ENCODE measurements around the gene FN3KRP. TPM values are rescaled to one million over a fixed set of nuclear protein-coding genes. Genes with fewer than 3 reads are reported as not detected.

Gene FN3KRP
- total and polyA plus RNA-seq, 2 of the 13 experiments (the other 11 are each of a cell fraction or from before 2014, with no cell fraction given), result 22.4 to 28.2 TPM

DNA sequence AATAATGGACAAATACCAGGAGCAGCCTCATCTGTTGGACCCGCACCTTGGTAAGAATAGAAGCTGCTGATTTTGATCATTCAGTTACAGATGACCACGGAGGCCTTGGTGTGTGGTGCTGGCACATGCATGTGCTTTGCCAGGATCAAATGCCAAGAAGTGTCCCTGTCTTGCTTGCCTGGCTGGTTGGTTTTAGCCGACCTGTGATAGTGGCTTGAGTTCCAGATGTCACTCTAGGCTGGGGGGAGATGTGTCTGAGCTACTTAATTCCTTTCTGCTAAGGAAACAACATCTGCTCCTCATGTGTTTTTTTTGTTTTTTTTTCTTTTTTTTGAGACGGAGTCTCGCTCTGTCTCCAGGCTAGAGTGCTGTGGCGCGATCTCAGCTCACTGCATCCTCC, 39.7 kb downstream of the FN3KRP start:
- in situ Hi-C loops (cut with HindIII; ENCODE audit: extremely low pct_ligation_motif_present, low pct_unique_long_range_greater_than_20kb), result no loop called here
- CTCF ChIA-PET (ENCODE audit: low intra/inter-chr PET ratio, low total read pairs), result no interaction called here
- no peak for FAIRE-seq
- TF ChIP-seq MTA1 (CRISPR knock-in tag; IDR thresholded peaks at IDR 0.05; ENCODE audit: borderline replicate concordance) (no peak), UBTF (CRISPR knock-in tag; IDR thresholded peaks at IDR 0.05) (no peak), ELF3 (CRISPR knock-in tag; IDR thresholded peaks at IDR 0.05) (no peak), SRSF9 (IDR thresholded peaks at IDR 0.05; ENCODE audit: borderline replicate concordance, insufficient read depth, low read depth, low read length, poor library complexity, severe bottlenecking) (no peak), SNAPC5 (CRISPR knock-in tag; IDR thresholded peaks at IDR 0.05; ENCODE audit: borderline replicate concordance) (no peak), ZNF703 (CRISPR knock-in tag; IDR thresholded peaks at IDR 0.05; ENCODE audit: borderline replicate concordance) (no peak), ZNF792 (CRISPR knock-in tag; IDR thresholded peaks at IDR 0.05) (no peak), BCL6 (CRISPR knock-in tag; IDR thresholded peaks at IDR 0.05) (no peak), ZNF850 (CRISPR knock-in tag; conservative IDR thresholded peaks at IDR 0.05) (no peak), ELF1 (CRISPR knock-in tag; IDR thresholded peaks at IDR 0.05) (no peak), WIZ (CRISPR knock-in tag; IDR thresholded peaks at IDR 0.05) (no peak), TRAFD1 (CRISPR knock-in tag; IDR thresholded peaks at IDR 0.05; ENCODE audit: borderline replicate concordance) (no peak), IRF1 (CRISPR knock-in tag; IDR thresholded peaks at IDR 0.05; ENCODE audit: low read depth) (no peak)
- TF ChIP-seq, protein P1, sequence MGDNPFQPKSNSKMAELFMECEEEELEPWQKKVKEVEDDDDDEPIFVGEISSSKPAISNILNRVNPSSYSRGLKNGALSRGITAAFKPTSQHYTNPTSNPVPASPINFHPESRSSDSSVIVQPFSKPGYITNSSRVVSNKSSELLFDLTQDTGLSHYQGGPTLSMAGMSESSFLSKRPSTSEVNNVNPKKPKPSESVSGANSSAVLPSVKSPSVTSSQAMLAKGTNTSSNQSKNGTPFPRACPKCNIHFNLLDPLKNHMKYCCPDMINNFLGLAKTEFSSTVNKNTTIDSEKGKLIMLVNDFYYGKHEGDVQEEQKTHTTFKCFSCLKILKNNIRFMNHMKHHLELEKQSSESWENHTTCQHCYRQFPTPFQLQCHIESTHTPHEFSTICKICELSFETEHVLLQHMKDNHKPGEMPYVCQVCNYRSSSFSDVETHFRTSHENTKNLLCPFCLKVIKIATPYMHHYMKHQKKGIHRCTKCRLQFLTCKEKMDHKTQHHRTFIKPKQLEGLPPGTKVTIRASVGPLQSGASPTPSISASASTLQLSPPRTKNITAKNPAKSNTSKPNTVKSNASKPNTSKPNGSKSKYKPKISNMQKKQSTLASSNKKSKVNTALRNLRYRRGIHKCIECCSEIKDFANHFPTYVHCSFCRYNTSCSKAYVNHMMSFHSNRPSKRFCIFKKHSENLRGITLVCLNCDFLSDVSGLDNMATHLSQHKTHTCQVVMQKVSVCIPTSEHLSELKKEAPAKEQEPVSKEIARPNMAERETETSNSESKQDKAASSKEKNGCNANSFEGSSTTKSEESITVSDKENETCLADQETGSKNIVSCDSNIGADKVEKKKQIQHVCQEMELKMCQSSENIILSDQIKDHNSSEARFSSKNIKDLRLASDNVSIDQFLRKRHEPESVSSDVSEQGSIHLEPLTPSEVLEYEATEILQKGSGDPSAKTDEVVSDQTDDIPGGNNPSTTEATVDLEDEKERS (CRISPR knock-in tag; IDR thresholded peaks at IDR 0.05), result no peak
- TF ChIP-seq, protein P2, sequence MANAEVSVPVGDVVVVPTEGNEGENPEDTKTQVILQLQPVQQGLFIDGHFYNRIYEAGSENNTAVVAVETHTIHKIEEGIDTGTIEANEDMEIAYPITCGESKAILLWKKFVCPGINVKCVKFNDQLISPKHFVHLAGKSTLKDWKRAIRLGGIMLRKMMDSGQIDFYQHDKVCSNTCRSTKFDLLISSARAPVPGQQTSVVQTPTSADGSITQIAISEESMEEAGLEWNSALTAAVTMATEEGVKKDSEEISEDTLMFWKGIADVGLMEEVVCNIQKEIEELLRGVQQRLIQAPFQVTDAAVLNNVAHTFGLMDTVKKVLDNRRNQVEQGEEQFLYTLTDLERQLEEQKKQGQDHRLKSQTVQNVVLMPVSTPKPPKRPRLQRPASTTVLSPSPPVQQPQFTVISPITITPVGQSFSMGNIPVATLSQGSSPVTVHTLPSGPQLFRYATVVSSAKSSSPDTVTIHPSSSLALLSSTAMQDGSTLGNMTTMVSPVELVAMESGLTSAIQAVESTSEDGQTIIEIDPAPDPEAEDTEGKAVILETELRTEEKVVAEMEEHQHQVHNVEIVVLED (CRISPR knock-in tag; IDR thresholded peaks at IDR 0.05; ENCODE audit: borderline replicate concordance), result no peak

More for the DNA sequence above, 39.7 kb downstream of the FN3KRP start:
- Histone ChIP-seq H2AFZ (ENCODE audit: low read length) (no peak overlapping the region), H3K36me3 (replicated peaks in 1 of 2; ENCODE audit: control insufficient read depth in 1 of 2, insufficient read depth in 2 of 2, low read length in 2 of 2) (peaks cover 5 to 21% of the 10 kb centered on the region in 2 experiments; a peak in 4 of 5 replicates), H3K4me1 (ENCODE audit: insufficient read depth, low read length) (peaks cover 22% of the 10 kb centered on the region), H3K9ac (ENCODE audit: insufficient read depth, low read depth, low read length) (no peak overlapping the region), H3K9me3 (ENCODE audit: low read length) (no peaks in the 10 kb centered on the region), H4K20me1 (ENCODE audit: insufficient read depth, low read length) (no peaks in the 10 kb centered on the region), H3K4me3 (replicated peaks in 1 of 3; ENCODE audit: insufficient read depth in 1 of 3, low read depth in 2 of 3, low read length in 3 of 3) (no peak overlapping the region), H3K4me2 (ENCODE audit: low read depth, low read length) (no peak overlapping the region), H3K27me3 (ENCODE audit: control insufficient read depth in 1 of 2, insufficient read depth in 2 of 2, low read length in 2 of 2) (no peaks in the 10 kb centered on the region; a peak in 1 of 5 replicates), H3K27ac (ENCODE audit: extremely low read length, insufficient read depth, low read length) (no peak overlapping the region), H3K79me2 (ENCODE audit: insufficient read depth, low read length) (peaks cover 14% of the 10 kb centered on the region)
- no TSS peak for BruUV-seq (replicated peaks)
- ATAC-seq, result no peak
- no peak for DNase-seq (ENCODE audit: low spot score)
- POLR2A ChIA-PET, result interaction anchor here (1.1 kb wide), 1 partner anchor 49 kb away, joined by 4 read pairs; no protein-coding TSS in a partner anchor
- WGBS (ENCODE audit: low lambda C conversion rate), result 96% methylated on average over 7 of the region's 7 CpGs
- intact Hi-C loops (cut with micrococcal nuclease; ENCODE audit: unreplicated experiment), result no loop called here
